ENCODE data around the gene NELFA.
"Not testable (repeated sequence)": the region's sequence is repeated elsewhere in the genome, so short reads cannot be mapped to it uniquely, and the experiment has no call there.

The NELFA gene

DNA sequence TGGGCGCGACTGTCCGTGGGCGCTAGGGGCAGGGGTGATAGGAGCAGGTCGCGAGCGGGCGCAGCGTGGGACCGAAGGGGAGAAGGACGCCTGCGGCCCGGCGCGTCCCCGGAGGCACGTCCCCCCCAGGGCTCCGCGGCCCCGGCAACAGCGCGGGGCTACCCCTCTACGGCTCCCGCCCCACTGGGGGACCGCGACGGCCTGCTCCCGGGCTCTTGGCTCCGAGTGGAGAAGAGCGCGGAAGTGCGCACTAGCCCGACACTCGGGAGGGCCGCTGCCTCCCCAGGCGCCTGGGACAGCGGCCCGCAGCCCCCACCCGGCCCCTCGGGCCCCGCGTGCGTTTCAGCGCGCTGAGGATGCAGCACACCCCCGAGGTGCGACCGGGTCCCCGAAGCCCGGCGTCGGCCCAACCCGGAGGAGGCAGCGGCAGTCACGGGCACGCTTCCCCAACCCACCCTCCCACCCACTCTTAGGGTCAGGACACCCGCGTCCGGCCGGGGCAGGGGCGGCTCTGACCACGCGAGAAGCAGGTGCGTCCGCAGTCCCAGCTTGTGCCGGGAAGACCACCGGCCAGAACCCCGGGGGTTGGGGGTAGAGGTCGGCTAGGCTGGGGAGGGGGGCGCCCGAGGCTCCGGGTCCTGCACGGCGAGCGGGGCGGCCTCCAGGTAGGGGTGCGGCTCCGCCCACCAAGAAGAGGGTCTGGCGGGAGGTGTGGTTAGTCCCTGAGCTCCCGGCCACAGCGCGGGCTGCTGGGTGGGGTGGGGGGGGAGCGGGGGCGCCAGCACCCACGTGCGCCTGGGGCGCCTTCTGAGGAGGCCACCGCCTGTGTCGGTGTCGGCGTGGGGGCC, 31.8 kb upstream of the NELFA start:
- DNase-seq, result no peak

DNA sequence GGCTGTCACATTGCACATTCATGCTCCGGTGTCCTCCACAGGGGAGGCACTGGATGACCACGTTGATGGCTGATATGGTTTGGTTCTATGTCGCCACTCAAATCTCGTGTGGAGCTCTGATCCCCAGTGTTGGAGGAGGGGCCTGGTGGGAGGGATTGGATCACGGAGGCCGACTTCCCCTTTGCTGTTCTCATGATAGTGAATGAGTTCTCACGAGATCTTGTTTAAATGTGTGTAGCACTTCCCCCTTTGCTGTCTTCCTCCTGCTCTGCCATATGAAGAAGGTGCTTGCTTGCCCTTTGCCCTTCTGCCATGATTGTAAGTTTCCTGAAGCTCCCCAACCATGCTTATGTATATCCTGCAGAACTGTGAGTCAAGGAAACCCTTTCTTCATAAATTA, 28.1 kb upstream of the NELFA start:
- DNase-seq, result no peak

DNA sequence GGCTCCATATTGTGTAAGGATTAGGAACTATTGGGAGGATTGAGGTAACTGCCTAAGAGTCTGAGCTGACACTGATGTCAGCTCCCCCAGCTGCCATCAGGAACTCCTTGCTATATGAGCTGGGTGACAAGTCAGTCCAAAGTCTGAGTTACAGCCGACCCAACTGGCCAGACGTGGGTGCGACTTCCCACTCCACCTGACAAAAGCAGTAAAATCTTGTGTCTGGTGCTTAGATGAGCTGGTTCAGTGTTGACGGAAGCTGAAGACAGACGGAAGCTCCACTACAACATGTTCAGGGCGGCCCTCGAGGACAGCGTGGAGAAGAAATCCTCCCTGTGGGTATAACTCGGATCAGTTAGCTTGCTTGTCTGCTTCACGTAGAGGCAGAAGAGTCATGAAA, 27.6 kb upstream of the NELFA start:
- no peak for DNase-seq

DNA sequence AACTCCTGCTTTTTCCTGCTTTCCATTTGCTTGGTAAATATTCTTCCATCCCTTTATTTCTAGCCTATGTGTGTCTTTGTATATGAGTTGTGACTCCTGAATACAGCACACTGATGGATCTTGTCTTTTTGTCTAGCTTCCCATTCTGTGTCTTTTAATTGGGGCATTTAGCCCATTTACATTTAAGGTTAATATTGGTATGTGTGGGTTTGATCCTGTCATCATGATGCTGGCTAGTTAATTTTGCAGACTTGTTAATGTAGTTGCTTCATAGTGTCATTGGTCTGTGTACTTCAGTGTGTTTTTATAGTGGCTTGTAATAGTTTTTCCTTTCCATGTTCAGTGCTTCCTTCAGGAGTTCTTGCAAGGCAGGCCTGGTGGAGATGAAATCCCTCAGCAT, 22.4 kb upstream of the NELFA start:
- not testable (repeated sequence) for DNase-seq

DNA sequence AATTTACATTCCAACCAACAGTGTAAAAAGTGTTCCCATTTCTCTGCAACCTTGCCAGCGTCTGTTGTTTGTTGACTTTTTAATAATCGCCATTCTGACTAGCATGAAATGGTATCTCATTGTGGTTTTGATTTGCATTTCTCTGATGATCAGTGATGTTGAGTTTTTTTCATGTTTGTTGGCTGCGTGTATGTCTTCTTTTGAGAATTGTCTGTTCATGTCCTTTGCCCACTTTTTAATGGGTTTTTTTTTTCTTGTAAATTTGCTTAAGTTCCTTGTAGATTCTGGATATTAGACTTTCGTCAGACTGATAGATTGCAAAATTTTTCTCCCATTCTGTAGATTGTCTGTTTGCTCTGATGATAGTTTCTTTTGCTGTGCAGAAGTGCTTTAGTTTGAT, 18.3 kb upstream of the NELFA start:
- not testable (repeated sequence) for DNase-seq

DNA sequence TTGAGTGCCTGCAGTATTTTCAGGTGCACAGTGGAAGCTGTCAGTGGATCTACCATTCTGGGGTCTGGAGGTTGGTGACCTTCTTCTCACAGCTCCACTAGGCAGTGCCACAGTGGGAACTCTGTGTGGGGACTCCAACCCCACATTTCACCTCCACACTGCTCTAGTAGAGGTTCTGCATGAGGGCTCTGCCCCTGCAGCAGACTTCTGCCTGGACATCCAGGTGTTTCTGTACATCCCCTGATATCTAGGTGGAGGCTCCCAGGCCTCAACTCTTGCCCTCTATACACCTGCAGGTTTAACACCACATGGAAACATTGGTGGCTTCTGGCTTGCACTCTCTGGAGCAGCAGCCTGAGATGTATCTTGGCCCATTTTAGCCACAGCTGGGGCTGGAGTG, 17.0 kb upstream of the NELFA start:
- no peak for DNase-seq

DNA sequence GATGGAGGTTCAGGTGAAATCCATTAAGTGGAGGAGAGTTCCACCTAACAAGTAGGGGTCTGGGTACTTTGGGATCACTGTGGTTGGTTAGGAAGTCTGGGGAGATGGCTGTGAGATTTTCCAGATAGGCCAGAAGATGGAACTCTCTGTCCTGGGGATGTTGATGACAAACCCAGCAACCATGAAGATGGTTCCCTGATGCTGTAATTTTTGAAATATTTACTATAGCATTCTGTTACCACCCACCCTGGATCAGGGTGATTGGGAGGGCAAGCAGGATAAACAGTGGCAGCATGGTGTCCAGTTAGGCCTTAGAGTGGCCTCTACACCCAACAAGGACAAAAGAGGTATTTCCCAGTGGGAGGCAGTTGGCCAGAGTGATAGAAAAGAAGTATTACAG, 15.9 kb upstream of the NELFA start:
- DNase-seq, result no peak

DNA sequence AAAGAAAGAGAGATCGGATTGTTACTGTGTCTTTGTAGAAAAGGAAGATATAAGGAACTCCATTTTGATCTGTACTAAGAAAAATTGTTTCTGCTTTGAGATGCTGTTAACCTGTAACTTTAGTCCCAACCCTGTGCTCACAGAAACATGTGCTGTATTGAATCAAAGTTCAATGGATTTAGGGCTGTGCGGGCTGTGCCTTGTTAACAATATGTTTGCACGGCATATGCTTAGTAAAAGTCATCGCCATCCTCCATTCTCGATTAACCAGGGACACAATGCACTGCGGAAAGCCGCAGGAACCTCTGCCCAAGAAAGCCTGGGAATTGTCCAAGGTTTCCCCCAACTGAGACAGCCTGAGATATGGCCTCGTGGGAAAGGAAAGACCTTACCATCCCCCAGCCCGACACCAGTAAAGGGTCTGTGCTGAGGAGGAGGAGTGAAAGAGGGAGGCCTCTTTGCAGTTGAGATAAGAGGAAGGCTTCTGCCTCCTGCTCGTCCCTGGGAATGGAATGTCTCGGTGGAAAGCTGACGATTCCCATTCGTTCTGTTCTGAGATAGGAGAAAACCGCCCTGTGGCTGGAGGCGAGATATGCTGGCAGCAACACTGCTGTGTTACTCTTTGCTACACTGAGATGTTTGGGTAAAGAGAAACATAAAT, 12.7 kb upstream of the NELFA start:
- DNase-seq, result not testable (repeated sequence)

DNA sequence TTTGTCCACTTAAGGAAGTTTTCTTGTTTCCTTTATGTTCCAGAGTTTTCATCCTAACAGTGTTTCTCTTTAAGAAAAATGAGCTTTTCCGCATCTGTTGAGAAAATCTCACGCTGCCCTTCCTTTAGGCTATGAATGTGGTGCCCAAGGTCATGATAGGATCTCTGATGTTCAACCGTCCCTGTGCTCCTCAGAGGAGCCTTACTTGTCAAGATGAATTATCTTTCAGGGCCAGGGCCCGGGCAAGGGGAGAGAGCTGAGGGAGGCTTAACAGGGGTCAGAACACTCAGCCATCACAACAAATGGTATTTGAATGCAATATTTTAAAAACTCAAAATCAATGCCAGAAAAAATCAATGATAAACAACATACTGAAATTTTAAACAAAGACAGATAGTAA, 6.2 kb upstream of the NELFA start:
- no peak for DNase-seq

DNA sequence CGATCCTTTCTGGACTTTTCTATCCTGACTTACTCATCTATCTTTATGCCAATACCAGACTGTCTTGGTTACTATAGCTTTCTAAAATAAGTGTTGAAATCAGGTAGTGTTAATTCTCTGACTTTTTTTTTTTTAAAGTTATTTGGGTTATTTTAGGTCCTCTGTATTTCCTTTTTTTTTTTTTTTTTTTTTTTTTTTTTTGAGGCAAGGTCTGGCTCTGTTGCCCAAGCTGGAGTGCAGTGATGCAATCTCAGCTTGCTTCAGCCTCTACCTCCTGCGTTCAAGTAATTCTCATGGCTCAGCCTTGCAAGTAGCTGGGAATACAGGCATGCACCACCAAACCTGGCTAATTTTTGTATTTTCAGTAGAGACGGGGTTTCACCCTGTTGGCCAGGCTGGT, 2.8 kb upstream of the NELFA start:
- no peak for DNase-seq

DNA sequence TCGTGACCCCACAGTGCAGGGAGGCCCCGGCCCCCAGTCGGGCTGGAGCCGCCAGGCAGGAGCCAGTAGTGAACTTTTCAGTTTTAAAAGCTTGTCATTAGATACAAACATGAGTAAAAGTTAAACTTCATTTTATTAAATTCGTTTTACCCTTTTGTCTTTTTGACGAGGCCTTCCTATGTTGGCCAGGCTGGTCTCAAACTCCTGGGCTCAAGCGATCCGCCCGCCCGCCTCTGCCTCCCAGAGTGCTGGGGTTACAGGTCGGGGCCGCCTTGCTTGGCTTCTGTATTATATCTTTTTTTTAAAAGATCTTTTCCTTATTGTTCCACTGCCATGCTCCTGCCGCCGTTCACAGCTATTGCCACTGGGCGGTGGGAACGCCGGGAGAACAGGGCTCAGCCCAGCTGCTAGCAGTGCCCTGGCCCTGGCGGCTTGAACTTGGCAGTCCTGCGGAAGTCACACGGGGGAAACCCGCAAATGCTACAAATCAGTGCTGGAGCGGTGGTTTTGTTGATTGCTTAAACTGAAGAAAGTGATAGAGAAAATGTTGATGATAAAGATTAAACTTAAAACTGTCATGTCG, 968 bp upstream of the NELFA start:
- peak; percentile 70 for DNase-seq

DNA sequence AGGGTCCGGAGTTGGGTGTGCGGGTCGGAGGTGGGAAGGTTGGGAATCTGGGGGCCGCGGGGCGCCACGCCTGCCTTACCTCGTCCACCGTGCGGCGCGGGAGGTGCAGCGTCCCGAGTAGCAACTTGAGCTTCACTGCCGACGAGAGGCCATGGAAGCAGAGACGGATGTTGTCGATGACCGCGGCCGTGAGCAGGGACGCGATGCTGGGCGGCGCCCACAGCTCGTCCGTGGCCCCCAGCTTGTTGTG, 178 bp downstream of the NELFA start:
- DNase-seq, result no peak

DNA sequence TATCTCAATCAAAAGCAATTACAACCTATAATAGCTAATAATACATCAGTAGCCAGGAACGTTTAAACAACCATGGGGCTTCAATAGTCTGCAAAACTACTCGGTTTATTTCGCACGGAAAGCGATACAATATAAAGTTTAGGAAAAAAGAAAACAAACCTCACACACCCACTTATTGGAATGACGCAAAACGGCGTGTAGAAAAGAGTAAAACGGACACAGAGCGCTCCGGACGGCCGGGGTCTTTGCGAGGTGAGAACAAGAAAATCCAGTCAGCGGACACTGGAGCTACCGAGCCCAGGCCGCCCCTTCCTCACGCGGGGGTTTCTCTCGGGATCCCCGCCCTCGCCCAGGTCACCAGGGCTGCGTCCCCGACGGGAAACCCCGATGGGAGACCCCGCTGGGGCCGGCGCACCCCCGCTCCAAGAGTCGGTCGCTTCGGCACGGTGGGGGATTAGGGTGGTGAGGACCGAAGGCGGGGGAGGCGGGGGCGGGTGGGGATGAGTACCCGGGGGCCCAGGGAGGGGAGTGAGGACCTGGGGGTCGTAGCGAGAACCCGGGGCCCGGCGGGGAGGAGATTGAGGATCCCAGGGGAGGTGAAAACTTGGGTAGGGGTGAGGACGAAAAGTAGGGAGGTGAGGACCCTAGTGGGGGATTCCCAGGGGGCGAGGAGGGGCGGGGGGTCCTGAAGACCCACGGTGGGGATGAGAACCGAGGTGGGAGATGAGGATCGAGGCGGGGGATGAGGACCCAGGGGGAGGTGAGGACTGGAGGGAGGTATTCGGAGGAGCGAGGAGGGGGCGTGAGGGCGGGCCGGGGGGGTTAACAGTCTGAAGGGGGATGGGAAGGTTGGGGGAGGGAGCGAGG, 737 bp downstream of the NELFA start:
- DNase-seq, result no peak

DNA sequence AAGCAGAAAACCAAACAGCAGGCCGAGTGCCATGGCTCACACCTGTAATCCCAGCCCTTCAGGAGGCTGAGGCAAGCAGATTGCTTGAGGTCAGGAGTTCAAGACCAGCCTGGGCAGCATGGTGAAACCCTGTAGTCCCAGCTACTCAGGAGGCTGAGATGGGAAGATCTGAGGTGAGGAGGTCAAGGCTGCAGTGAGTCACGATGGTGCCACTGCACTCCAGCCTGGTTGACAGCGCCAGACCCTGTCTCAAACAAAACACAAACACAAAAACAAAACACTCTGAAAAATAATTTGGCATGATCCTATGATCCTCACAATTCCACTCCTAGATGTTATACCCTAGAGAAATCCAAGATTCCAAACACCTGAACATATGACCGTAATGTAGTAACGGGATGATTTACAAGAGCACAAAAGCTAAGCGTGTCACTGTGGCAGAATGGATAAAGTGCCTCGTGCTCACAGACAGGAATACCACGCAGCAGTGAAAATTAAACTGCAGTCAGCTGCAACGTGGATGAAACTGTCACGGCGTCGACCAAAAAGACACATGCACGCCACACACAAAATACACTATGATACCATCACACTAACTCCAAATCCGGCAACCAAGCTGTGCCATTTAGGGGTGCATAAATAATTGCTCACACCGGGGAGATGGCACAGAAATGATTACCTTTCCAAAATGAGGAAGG, 1.7 kb downstream of the NELFA start:
- no peak for DNase-seq

DNA sequence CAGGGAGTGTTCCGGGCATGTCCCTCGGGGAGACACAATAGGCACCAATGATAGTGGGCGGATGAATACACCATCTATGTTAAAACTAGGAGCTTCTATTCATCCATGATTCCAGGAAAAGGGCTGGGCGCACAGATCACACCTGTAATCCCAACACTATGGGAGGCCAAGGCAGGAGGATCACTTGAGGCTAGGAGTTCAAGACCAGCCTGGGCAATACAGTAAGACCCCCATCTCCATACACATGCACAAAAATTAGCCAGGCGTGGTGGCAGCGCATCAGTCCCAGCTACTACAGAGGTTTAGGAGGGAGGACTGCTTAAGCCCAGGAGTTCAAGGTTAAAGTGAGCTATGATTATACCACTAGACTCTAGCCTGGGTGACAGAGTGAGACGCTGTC, 2.4 kb downstream of the NELFA start:
- no peak for DNase-seq

DNA sequence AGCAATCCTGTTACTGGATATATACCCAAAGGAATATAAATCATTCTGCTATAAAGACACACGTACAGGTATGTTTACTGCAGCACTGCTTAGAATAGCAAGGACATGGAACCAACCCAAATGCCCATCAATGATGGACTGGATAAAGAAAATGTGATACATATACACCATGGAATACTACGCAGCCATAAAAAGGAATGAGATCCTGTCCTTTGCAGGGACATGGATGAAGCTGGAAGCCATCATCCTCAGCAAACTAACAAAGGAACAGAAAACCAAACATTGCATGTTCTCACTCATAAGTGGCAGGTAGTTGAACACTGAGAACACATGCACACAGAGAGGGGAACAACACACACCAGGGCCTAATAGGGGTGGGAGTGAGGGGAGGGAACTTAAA, 5.4 kb downstream of the NELFA start:
- not testable (repeated sequence) for DNase-seq

DNA sequence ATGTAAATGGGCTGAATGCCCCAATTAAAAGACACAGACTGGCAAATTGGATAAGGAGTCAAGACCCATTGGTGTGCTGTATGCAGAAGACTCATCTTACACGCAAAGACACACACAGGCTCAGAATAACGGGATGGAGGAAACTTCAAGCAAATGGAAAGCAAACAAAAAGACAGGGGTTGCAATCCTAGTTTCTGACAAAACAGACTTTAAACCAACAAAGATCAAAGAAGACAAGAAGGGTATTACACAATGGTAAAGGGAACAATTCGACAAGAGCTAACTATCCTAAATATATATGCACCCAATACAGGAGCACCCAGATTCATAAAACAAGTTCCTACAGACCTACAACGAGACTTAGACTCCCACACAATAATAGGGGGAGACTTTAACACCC, 9.5 kb downstream of the NELFA start:
- DNase-seq, result not testable (repeated sequence)

DNA sequence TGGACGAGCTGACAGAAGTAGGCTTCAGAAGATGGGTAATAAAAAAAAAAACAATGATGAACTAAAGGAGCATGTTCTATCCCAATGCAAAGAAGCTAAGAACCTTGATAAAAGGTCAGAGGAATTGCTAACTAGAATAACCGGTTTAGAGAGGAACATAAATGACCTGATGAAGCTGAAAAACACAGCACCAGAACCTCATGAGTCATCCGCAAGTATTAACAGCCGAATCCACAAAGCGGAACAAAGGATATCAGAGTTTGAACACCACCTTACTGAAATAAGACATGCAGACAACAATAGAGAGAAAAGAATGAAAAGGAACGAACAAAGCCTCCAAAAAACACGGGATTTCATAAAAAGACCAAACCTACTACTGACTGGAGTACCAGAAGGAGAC, 10.5 kb downstream of the NELFA start:
- no peak for DNase-seq

DNA sequence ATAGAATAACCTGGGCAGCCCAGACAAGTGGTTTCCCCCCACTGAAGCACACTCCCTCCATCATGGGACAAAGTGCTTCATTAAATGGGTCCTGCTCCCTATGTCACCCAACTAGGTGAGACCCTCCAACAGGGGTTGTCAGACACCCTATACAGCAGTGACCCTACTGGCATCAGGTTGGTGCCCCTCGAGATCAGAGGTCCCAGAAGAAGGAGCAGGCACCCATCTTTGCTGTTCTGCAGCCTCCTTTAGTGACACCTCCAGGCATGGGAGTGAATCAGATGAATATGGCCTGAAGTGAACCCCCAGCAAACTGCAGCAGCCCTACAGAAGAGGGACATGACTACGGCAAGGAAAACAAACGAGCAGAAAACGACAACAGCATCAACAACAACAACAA, 11.1 kb downstream of the NELFA start:
- DNase-seq, result no peak

DNA sequence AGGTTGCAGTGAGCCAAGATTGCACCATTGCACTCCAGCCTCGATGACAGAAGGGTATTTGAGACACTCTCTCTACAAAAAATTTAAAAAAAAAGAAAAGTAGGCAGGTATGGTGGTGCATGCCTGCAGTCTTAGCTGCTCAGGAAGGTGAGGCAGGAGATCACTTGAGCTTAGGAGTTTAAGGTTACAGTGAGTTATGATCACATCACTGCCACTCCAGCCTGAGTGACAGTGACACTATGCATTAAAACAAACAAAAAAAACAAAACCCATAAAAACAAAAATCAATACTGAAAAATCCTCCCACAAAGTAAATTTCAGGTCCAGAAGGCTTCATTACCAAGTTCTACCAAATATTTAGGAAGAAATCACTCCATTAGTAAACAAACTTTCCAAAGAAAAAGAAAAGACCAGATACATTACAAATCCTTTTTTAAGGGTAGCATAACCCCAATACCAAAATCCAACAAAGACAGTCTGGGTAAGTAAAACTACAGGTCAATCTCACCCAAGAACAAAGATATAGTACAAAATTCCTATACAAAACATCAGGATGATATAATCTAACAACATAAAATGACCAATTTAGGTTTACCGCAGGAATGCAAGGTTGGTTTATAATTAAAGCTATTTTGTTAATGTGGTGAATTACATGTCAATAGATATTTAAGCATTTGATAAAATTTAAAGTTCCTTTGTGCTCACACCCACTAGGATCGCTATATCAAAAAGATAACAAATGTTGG, 11.7 kb downstream of the NELFA start:
- no peak for DNase-seq

DNA sequence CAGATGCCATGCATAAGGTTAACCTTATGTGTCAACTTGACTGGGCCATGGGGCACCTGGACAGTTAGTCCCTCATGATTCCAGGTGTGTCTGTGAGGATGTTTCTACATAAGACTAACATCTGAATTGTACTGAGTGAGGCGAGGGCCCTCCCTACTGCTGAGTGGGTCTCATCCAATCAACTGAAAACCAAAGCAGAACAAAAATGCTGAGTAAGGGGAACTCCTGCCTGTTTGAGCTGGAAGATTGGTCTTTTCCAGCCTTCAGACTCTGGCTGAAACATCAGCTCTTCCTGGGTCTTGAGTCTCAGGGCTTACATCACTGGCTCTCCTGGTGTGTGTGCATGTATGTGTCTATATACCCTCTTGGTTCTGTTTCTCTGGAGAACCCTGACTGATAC, 13.8 kb downstream of the NELFA start:
- DNase-seq, result no peak

Measured in NCI-H1092 (cell line).